OCI-M1 (cell line): Measurements from ENCODE around the gene HPS5.
"Not testable (repeated sequence)": the region's sequence is repeated elsewhere in the genome, so short reads cannot be mapped to it uniquely, and the experiment has no call there.

Experiments
- DNase-seq: peaks from one replicate; lab custom pipeline; 2025; lab: John Stamatoyannopoulos, UW

HPS5 gene, protein sequence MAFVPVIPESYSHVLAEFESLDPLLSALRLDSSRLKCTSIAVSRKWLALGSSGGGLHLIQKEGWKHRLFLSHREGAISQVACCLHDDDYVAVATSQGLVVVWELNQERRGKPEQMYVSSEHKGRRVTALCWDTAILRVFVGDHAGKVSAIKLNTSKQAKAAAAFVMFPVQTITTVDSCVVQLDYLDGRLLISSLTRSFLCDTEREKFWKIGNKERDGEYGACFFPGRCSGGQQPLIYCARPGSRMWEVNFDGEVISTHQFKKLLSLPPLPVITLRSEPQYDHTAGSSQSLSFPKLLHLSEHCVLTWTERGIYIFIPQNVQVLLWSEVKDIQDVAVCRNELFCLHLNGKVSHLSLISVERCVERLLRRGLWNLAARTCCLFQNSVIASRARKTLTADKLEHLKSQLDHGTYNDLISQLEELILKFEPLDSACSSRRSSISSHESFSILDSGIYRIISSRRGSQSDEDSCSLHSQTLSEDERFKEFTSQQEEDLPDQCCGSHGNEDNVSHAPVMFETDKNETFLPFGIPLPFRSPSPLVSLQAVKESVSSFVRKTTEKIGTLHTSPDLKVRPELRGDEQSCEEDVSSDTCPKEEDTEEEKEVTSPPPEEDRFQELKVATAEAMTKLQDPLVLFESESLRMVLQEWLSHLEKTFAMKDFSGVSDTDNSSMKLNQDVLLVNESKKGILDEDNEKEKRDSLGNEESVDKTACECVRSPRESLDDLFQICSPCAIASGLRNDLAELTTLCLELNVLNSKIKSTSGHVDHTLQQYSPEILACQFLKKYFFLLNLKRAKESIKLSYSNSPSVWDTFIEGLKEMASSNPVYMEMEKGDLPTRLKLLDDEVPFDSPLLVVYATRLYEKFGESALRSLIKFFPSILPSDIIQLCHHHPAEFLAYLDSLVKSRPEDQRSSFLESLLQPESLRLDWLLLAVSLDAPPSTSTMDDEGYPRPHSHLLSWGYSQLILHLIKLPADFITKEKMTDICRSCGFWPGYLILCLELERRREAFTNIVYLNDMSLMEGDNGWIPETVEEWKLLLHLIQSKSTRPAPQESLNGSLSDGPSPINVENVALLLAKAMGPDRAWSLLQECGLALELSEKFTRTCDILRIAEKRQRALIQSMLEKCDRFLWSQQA

GRCh38 chr11:18321969-18322711 is at the start of gene HPS5, which contains the start of gene GTF2H1:
HPS5 (minus strand) TSS chr11:18322140; CDS start chr11:18317858, 4,282 bp downstream.
GTF2H1 (plus strand) TSS chr11:18322567; CDS start chr11:18333075, 10,508 bp downstream.
- DNase-seq, result peak; percentile 98

DNA sequence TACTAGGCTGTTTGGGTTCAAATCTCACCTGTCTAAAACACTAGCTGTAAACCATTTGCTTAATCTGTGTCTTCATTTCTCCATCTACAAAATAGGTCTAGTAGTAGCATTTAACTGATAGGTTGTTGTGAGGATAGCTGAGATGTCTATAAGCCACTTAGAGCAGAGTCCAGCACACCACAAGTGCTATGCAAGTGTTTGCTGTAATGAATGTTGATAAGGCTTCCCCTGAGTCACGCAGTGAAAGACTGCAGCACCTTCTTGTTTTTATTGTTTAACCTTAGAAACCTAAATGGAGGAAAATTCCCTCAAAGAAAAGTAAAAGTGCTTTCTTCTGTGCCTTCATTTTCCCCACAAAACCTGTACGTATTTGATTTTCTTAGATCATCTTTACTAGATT is 49.3 kb upstream of the HPS5 start:
- peak; percentile 33 for DNase-seq

GRCh38 chr11:18369398-18369797 is 47.5 kb upstream of the HPS5 start:
- no peak for DNase-seq

- DNase-seq, result no peak
These were observed 46.3 kb upstream of the HPS5 start for GRCh38 chr11:18368221-18368620.

- no peak for DNase-seq
These were observed 45.5 kb upstream of the HPS5 start for GRCh38 chr11:18367431-18367830.

GRCh38 chr11:18366286-18366685 is 44.3 kb upstream of the HPS5 start:
- no peak for DNase-seq

GRCh38 chr11:18365741-18366140 is 43.8 kb upstream of the HPS5 start:
- no peak for DNase-seq

DNA sequence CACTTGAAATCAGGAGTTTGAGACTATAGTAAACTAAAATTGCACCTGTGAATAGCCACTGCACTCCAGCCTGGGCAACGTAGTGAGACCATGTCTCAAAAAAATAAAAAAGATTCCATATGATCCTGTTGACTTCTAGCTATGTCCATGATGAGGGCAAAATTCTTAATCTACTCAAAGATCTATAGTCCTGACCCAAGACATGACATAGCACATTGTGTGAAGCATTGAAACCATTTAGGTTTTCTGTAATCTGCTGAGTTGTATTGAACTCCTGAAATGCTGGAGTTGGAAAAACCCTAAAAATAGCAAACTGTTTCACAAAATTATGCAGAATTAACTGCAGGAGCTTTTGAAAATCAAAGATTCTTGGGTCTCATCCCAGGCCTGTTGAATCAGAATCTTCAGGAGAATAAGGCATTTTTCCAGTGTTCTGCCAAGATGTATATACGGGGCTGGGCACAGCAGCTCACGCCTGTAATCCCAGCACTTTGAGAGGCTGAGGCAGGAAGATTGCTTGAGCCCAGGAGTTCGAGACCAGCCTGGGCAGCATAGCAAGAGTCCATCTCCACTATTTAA is 42.6 kb upstream of the HPS5 start:
- DNase-seq, result no peak

DNA sequence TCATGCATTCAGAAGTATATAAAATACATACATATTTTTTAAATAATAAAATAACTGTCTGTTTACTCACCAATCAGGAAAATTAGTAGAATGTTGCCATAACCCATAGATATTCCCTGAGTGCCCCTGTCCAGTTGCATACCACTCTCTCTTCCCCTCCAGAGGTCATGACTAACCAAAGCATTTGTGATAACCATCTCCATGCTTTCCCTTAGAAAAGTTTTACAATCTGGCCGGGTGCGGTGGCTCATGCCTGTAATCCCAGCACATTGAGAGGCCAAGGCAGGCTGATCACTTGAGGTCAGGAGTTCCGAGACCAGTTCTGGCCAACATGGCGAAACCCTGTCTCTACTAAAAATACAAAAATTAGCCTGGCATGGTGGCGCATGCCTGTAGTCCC is 39.2 kb upstream of the HPS5 start:
- DNase-seq, result no peak

DNA sequence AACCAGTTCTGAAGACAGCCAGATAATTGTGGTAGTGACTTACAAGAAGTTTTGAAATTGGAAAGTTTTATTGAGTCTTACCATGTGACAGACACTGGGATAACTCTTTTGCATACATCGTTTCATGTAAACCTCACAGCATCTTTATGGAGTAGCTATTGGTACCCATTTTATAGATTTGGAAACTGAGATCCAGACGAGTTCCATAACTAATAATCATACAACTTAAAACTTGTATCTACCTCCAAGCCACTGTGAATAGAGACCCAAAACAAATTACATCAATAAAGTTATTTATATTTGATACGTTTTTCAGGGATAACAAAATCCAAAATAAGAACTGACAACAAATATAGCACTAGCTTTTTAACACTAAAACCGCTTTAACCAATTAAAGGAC is 36.7 kb upstream of the HPS5 start:
- DNase-seq, result no peak

- no peak for DNase-seq
These were observed 30.6 kb upstream of the HPS5 start for GRCh38 chr11:18352581-18352980.

GRCh38 chr11:18347471-18348125 is 25.7 kb upstream of the HPS5 start:
- DNase-seq, result no peak

DNA sequence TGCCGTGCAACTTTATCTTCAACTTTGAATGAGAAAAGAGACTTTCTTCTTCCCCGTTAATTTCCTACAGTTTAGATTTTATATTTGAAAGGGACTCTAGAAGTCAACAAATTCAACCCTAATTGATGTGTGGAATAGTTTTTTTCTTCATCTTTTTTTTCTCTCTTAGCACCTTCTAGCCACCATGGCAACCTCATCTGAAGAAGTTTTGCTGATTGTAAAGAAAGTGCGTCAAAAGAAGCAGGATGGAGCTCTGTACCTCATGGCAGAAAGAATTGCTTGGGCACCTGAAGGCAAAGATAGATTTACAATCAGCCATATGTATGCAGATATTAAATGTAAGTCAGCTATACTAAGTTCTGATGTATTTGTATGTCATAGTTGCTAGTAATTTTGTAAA is 11.0 kb upstream of the HPS5 start:
- DNase-seq, result no peak

GRCh38 chr11:18332302-18332701 is 10.4 kb upstream of the HPS5 start:
- no peak for DNase-seq

DNA sequence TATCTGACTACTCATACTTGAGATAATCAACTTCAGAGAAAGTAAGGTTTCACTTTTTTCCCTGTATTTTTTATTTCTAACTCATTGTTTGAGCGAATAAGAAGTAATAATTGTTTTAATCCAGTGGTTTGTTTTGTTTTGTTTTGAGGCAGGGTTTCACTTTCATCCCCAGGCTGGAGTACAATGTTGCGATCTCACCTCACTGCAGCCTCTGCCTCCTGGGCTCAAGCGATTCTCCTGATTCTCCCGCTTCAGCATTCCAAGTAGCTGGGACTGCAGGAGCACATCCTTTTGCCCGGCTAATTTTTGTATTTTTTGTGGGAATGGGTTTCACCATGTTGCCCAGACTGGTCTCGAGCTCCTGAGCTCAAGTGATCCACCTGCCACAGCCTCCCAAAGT is 9.0 kb upstream of the HPS5 start:
- DNase-seq, result no peak

DNA sequence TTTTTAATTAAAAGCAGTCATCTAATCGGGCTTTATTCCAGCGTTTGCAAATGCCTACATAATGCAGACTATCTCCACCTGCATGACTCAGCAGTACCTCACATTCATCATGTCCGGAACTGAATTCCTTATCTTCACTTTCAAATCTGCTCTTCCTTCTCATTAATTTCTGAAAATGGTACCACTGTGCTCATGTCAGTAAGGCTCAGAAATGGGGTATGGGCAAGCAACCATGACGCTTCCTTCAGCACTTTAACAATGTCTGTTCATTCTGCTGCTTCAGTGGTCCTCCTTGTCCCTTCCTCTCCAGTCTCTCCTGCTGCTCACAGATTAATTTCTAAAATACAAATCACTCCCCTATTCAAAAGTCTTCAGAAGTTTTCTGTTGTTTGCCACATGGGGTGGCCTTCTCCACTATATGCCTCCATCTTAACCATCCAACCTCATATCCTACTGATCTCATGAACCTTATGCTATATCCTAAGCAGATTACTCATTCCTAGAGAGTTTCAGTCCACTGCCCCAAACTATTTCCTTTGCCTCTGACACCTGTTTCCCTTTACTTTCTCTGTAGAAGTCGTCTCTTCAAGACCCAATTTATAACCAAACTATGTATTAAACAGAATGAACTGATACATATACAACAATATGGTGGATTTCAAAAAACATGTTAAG is 7.4 kb upstream of the HPS5 start:
- DNase-seq, result peak; percentile 34

DNA sequence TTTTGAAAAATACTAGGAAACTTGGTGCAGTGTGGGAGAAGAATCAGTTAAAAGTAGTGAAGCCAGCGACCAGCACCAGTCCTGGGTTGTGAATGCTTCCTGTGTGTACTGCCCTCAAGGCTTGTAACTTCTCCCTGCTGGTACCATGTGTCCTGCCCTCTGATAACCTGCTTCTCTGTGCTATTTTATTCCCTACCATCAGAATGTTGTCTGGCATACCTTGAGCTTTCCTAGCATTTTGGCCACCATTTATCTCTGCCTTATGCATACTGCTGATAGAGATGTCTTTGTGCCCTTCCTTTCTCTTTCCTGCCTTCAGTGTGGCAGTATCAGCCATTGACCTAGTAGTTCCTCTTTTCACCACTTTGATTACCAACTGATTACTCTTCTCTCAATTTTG is 2.4 kb upstream of the HPS5 start:
- DNase-seq, result peak; percentile 72

DNA sequence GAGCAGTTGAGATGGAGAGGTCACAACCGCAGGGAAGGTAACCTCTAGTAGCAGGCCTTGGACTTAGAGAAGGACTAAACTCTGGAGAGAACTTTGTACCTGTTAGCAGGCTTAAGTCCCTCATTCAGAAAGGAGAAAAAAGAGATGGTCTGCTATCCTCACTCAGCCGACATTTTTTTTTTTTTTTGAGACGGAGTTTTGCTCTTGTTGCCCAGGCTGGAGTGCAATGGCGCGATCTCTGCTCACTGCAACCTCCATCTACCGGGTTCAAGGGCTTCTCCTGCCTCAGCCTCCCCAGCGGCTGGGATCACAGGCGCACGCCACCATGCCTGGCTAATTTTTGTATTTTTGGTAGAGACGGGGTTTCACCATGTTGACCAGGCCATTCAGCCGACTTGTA is 1.9 kb upstream of the HPS5 start:
- not testable (repeated sequence) for DNase-seq

DNA sequence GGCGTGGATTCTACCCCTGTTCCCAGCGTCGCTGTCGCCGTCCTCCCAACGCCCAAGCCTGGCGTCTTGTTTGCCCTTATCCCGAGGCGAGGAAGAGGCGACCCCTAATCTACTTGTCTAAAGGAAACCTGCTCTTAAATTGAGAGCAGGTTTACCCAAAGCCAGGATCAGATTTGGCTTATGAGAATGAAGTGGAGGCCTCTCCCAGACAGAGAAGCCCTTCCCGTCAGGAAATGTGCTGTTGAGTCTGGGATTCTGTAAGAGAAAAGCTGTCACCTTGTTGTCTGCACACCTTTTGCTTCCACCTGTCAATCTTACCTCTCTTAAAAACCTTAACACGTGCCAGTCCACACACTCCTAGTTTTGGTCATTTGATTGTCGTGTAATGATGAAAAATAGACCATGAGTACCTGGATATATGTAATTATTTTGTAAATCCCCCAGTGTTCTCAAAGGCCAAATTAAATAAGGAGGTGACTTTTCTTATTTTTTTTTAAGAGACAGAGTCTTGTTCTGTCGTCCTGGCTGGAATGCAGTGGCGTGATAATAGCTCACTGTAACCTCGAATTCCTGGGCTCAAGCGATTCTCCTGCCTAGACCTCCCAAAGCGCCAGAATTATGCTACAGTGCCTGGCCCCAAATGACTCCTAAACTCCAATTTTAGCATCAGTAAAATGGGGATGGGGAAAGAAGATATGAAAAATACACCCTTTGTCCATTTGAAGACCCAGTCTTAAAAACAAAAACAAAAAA is 1.1 kb upstream of the HPS5 start:
- peak; percentile 51 for DNase-seq

DNA sequence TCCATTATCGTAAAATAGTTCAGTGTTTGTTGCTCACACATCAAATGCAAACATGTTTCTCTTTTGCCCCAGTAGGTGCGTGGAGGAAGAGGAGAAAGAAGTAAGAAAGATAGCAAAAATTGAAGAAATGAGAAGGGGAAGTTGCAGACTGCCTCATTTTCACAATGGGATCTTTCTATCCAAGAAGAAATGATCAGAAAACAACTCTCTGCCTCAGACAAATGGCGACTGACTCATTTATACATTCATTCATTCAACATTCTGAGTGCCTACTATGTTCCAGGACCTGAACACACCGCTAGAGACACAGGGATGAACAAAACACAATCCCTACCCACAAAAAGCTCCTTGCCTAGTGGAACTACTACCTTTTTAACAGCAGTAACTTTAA is 367 bp downstream of the HPS5 start:
- DNase-seq, result peak; percentile 80
